Motor neuron (in vitro differentiated cells): ENCODE measurements around the gene TMCC3. TPM values are rescaled to one million over a fixed set of nuclear protein-coding genes. Genes with fewer than 3 reads are reported as not detected.
"Not testable (repeated sequence)": the region's sequence is repeated elsewhere in the genome, so short reads cannot be mapped to it uniquely, and the experiment has no call there.

Source experiments
- ATAC-seq, 8 experiments: fragments of 200-7000 bp; cut with Tn5 transposase; replicated peaks in 6 of 8; 2 replicates each; pipeline ENCODE4 v1.8.0; 2021; ENCODE audit warnings: mild to moderate bottlenecking in 8 of 8, moderate library complexity in 8 of 8
- H3K27ac ChIP-seq, 2 donors: fragments of 250-450 bp; sonication (Bioruptor Pico); 2 replicates each; pipeline ENCODE4 v1.9.0; 2021; ENCODE audit warnings: antibody characterized with exemption in 2 of 2, mild to moderate bottlenecking in 2 of 2, moderate library complexity in 1 of 2
- H3K4me1 ChIP-seq, 2 donors: fragments of 250-450 bp; sonication (Bioruptor Pico); replicated peaks in 1 of 2; 2 replicates each; pipeline ENCODE4 v1.6.1; 2021; ENCODE audit warnings: antibody characterized with exemption in 2 of 2, mild to moderate bottlenecking in 2 of 2, moderate library complexity in 1 of 2
- H3K4me3 ChIP-seq, 5 donors: fragments of 250-450 bp; sonication (Bioruptor Pico); 2 replicates each; pipeline ENCODE4 v1.9.0; 2021; ENCODE audit warnings: antibody characterized with exemption in 5 of 5, mild to moderate bottlenecking in 5 of 5, moderate library complexity in 4 of 5
- WGBS, 10 experiments: fragments of 450-650 bp; shearing (Covaris generic); methylation state at CpG; one replicate each; pipeline ENCODE4 v1.0.0; 2022; 5-methylcytosine and 5-hydroxymethylcytosine counted together
- in situ Hi-C, 9 experiments: fragments of 400-800 bp; cut with MboI; loops; one replicate each; pipeline ENCODE4 v1.15.0; 2021; ENCODE audit warnings: low sequenced_read_pairs in 9 of 9, low pct_unique_long_range_greater_than_20kb in 2 of 9; ENCODE audit not compliant: unreplicated experiment in 9 of 9
- total RNA-seq, 8 experiments: library from RNA; unstranded; fragments of 300-600 nt; gene quantifications; 2 replicates each; pipeline versions ENCODE4 v1.2.3 to v1.2.4, GENCODE V29; 2022

TMCC3 gene
- total RNA-seq, 8 experiments from 2014 or later = 1.6 to 29.3 (median 2.0) TPM

DNA sequence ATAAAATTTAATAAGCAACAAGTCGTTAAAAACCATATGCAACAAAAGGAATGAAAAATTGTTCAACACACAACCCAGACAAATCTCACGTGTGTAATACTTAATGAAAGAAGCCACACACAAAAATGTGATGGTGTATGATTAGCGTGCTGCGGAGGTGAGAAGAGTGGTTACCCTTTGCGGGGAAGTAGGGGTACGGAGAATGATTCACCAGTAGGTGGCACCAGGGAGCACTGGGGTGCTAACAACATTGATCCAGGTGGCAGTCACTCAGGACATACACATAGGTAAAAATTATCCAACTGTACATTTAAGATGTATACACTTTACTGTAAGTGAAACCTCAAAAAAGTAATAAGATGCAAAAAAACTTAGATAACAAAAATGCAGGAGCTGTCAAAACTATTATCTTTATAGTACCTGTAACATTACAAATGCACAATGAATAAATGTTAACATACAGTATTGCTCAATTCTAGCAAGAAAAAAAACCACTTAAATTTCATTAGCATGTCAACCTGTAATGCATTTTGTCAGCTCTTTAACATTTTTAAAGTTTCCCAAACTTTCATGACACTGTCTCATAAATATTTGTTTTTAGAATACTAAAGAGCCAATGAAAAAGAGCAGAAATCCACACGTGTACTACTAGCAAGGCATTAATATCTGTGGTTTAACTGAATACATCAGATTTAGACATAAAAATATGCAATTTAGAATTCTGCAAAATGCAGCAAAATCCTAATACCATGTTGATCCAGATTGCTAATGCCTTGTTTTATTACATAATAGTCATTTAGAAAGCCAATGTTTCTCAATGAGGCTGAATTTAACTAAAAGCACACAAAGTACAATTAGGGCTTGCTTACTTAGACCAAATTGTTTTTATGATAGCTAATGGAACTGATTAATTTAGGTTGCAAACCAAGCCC lies 46.7 kb downstream of the TMCC3 start:
- Histone ChIP-seq H3K4me3 (no peak overlapping the region), H3K4me1 (no peaks in the 10 kb centered on the region), H3K27ac (no peak overlapping the region)
- WGBS, 10 experiments = 30 to 100% (median 83%) methylated on average over 1 to 7 of the region's 7 CpGs
- in situ Hi-C loops = no loop called here
- peak in 2 of 8 experiments; percentile 56 to 62 for ATAC-seq

GRCh38 chr12:94602024-94602423 lies 48.3 kb downstream of the TMCC3 start:
- Histone ChIP-seq H3K27ac (no peak overlapping the region), H3K4me3 (no peak overlapping the region), H3K4me1 (no peaks in the 10 kb centered on the region)
- no peak for ATAC-seq
- in situ Hi-C loops = no loop called here
- WGBS, 10 experiments = 61 to 98% (median 90%) methylated on average over 2 to 4 of the region's 4 CpGs

DNA sequence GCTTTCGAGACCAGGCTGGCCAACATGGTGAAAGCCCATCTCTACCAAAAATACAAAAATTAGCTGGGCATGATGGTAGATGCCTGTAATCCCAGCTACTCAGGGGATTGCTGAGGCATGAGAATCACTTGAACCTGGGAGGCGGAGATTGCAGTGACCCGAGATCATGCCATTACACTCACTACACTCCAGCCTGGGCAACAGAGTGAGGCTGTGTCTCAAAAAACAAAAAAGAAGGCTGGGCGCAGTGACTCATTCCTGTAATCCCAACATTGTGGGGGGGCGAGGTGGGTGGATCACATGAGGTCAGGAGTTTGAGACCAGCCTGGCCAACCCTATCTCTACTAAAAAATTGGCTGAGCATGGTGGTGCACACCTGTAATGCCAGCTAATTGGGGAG lies 49.0 kb downstream of the TMCC3 start:
- in situ Hi-C loops, ATAC-seq, H3K4me3 ChIP-seq, H3K27ac ChIP-seq, H3K4me1 ChIP-seq: not testable (repeated sequence)
- 57 to 93% (median 77%) methylated on average over 2 to 5 of the region's 5 CpGs; no CpG with 5 or more reads in 5 of the 10 experiments for WGBS, 10 experiments

- H3K4me1 ChIP-seq = no peaks in the 10 kb centered on the region
- ATAC-seq = no peak
- 60 to 96% (median 60%) methylated on average over 1 to 3 of the region's 4 CpGs; no CpG with 5 or more reads in 7 of the 10 experiments for WGBS, 10 experiments
- in situ Hi-C loops = no loop called here
- H3K27ac ChIP-seq = no peak overlapping the region
- no peak overlapping the region for H3K4me3 ChIP-seq
Measured at GRCh38 chr12:94599189-94599588, 51.2 kb downstream of the TMCC3 start.

DNA sequence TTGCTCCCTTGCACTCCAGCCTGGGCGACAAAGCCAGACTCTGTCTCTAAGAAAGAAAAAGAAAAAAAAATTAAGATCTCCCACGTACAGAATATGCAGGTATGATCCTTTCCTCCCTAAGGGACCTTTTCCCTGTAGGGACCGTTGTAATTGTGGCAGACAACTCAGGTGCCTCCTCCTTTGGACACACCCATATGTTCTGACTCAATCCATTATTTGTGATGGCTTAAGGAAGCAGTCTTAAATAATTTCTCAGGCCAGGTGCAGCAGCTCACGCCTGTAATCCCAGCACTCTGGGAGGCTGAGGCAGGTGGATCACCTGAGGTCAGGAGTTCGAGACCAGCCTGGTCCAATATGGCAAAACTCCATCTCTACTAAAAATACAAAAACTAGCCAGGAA lies 53.1 kb downstream of the TMCC3 start:
- WGBS, 10 experiments = 60 to 100% (median 81%) methylated on average over 1 to 4 of the region's 5 CpGs; no CpG with 5 or more reads in 3 of the 10 experiments
- Histone ChIP-seq H3K4me3 (no peak overlapping the region), H3K27ac (no peak overlapping the region), H3K4me1 (no peaks in the 10 kb centered on the region)
- in situ Hi-C loops = no loop called here
- no peak for ATAC-seq

DNA sequence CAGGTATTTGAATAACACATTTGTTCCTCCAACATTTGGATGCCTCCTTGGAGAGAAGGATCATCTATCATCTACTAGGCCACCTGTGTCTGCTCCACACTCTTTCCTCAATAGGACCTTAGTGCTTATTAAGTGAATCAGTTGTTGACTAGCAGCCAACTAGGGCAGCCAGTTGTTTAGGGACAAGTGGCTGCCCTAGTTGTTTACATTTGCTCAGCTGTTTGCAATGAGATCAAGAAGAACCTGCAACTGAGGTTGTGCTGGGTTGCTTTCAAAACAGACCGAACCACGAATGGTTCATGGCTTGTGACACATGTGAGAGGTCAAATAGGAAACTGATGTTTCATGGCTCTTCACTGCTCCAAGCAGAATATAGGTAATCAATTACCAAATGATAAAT lies 53.8 kb downstream of the TMCC3 start:
- in situ Hi-C loops = no loop called here
- no peaks in the 10 kb centered on the region for H3K4me1 ChIP-seq
- H3K4me3 ChIP-seq = no peak overlapping the region
- ATAC-seq = no peak
- H3K27ac ChIP-seq = no peak overlapping the region
- WGBS, 10 experiments = 100% methylated on average over 2 of the region's 2 CpGs; no CpG with 5 or more reads in 8 of the 10 experiments

DNA sequence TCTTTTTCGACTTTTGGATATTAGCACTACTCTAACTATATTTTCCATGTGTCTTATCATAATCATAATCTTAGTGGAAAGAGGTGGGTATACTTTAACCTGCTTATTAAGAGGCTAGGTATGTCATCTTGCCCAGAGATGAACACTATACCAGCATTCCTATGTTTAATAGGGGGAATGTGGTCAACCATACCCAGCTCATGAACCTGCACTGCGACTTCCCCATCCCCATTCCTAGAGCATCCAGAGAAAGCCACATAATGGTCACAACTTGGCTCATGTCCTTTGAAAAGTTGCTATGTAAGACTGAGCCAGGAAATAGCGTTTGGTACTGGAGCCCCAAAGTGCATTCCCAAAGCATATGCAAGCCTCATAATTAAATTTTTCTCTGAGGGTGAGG lies 55.2 kb downstream of the TMCC3 start:
- 14 to 100% (median 87%) methylated on average over 1 to 3 of the region's 3 CpGs; no CpG with 5 or more reads in 2 of the 10 experiments for WGBS, 10 experiments
- H3K27ac ChIP-seq = no peak overlapping the region
- no peak overlapping the region for H3K4me3 ChIP-seq
- in situ Hi-C loops = no loop called here
- ATAC-seq = no peak
- H3K4me1 ChIP-seq = no peaks in the 10 kb centered on the region

DNA sequence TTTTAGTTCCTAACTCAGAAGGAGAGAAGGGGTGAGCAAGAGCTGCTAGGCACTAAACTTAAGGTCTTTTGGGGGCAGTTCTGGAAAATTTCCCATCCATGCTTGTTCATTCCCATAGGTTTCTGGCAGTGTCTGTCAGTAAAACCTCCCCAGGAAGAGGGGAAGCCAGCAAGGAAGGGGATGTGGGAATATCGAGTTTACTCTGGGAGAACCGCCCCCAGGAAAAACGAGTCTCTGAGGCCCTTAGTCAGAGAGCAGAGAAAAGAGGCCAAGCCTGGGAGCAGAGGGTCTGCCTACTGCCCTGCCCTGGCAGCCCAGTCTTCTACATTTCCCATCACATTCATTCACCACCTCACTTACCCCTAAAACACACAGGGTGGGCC lies 55.9 kb downstream of the TMCC3 start:
- in situ Hi-C loops = no loop called here
- no peak for ATAC-seq

GRCh38 chr12:94593822-94594442 lies 56.4 kb downstream of the TMCC3 start:
- in situ Hi-C loops = no loop called here
- 42 to 93% (median 75%) methylated on average over 1 to 4 of the region's 4 CpGs for WGBS, 10 experiments
- Histone ChIP-seq H3K4me1 (no peaks in the 10 kb centered on the region), H3K4me3 (no peak overlapping the region), H3K27ac (no peak overlapping the region)
- ATAC-seq = no peak

More for the DNA sequence above, 55.9 kb downstream of the TMCC3 start:
- no peaks in the 10 kb centered on the region for H3K4me1 ChIP-seq
- H3K4me3 ChIP-seq = no peak overlapping the region
- WGBS, 10 experiments = 14 to 75% (median 45%) methylated on average over 1 to 3 of the region's 3 CpGs; no CpG with 5 or more reads in 2 of the 10 experiments
- H3K27ac ChIP-seq = no peak overlapping the region

DNA sequence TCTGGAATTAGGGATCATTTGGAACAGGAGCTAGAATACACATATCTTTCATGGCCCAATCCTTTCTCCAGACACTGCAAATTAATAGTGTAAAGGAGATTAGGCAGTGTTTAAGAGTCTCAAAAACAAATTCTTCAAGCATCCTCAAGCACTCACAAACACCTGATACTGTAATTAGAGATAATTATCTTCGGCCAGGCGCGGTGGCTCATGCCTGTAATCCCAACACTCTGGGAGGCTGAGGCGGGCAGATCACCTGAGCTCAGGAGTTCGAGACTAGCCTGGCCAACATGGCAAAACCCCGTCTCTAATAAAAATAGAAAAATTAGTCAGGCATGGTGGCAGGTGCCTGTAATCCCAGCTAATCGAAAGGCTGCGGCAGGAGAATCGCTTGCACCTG lies 57.6 kb downstream of the TMCC3 start:
- ATAC-seq, H3K4me3 ChIP-seq, H3K4me1 ChIP-seq, H3K27ac ChIP-seq, in situ Hi-C loops: not testable (repeated sequence)
- WGBS, 10 experiments = 56 to 100% (median 84%) methylated on average over 1 to 8 of the region's 9 CpGs; no CpG with 5 or more reads in 2 of the 10 experiments

DNA sequence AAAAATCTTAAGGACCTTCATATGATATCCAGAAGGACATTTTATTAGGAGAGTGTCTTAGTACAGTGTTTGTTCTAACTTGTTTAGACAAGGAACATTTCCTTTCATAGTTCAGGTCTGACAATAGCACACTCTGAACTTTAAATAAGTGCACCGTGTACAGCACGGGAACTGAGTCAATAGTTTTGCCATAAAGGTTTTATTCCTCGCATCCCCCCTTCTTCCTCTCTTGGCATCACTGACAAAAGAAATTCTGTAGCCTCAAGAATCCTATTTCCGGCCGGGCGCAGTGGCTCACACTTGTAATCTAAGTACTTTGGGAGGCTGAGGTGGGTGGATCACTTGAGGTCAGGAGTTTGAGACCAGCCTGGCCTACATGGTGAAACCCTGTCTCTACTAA lies 58.3 kb downstream of the TMCC3 start:
- no peak overlapping the region for H3K27ac ChIP-seq
- H3K4me1 ChIP-seq = peaks cover 8 to 9% of the 10 kb centered on the region in 2 donors
- H3K4me3 ChIP-seq = no peak overlapping the region
- ATAC-seq = no peak
- 78 to 100% (median 93%) methylated on average over 1 to 5 of the region's 6 CpGs; no CpG with 5 or more reads in 2 of the 10 experiments for WGBS, 10 experiments
- in situ Hi-C loops = no loop called here

- H3K4me1 ChIP-seq = peaks cover 8 to 13% of the 10 kb centered on the region in 2 donors
- H3K27ac ChIP-seq = no peak overlapping the region
- in situ Hi-C loops = no loop called here
- WGBS, 10 experiments = 50 to 100% (median 80%) methylated on average over 1 to 8 of the region's 8 CpGs; no CpG with 5 or more reads in 1 of the 10 experiments
- no peak for ATAC-seq
- H3K4me3 ChIP-seq = no peak overlapping the region
Measured at GRCh38 chr12:94590428-94590827, 59.9 kb downstream of the TMCC3 start.

DNA sequence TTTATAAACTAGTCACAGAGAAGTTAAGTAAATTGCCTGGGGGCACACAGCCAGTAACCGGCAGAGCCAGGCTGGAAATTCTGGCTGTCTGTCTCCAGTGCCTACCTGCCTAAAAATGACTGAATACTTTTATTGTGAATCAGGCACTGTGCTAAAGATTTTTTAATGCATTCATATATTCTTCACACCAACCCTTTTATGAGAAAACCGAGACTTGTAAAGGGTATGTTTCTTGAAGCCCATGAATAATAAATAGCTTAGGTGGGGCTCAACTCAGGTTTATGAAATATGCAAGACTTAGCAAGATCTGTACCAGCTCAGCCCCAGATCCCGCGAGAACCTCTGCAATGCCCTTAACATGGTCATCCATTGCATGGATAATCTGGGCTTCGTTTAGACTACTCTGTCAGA lies 60.8 kb downstream of the TMCC3 start:
- WGBS, 10 experiments = 0 to 100% (median 78%) methylated on average over 1 to 5 of the region's 5 CpGs; no CpG with 5 or more reads in 1 of the 10 experiments
- in situ Hi-C loops = no loop called here
- H3K27ac ChIP-seq = no peak overlapping the region
- ATAC-seq = peak in 3 of 8 experiments; percentile 73 to 82 (median 76)
- peaks cover 8 to 13% of the 10 kb centered on the region in 2 donors for H3K4me1 ChIP-seq
- no peak overlapping the region for H3K4me3 ChIP-seq
